ENCODE results near the gene PIK3IP1.

PIK3IP1 gene

GRCh38 chr22:31275018-31275417 is 17.3 kb downstream of the PIK3IP1 start:
- no peak for DNase-seq
- no peak for TF ChIP-seq CTCF (IDR thresholded peaks at IDR 0.05; ENCODE audit: low read depth, low read length)
- no peak overlapping the region for H3K4me3 ChIP-seq (ENCODE audit: low read depth, low read length)
- no peaks in the 10 kb centered on the region for H3K9me3 ChIP-seq (ENCODE audit: severe bottlenecking)
- H3K36me3 ChIP-seq, result peaks cover 91% of the 10 kb centered on the region
- no peaks in the 10 kb centered on the region for H3K27me3 ChIP-seq (ENCODE audit: insufficient read depth, low read depth, severe bottlenecking)
- H3K27ac ChIP-seq, result no peak overlapping the region

- H3K4me3 ChIP-seq (ENCODE audit: low read depth, low read length), result no peak overlapping the region
- no peak for DNase-seq
- no peak for TF ChIP-seq CTCF (IDR thresholded peaks at IDR 0.05; ENCODE audit: low read depth, low read length)
- H3K36me3 ChIP-seq, result peaks cover 85% of the 10 kb centered on the region
- H3K27me3 ChIP-seq (ENCODE audit: insufficient read depth, low read depth, severe bottlenecking), result no peaks in the 10 kb centered on the region
- H3K9me3 ChIP-seq (ENCODE audit: severe bottlenecking), result no peaks in the 10 kb centered on the region
- H3K27ac ChIP-seq, result no peak overlapping the region
These were observed 18.3 kb downstream of the PIK3IP1 start for GRCh38 chr22:31274017-31274416.

GRCh38 chr22:31272522-31273446 is 19.5 kb downstream of the PIK3IP1 start:
- DNase-seq, result peak; percentile 67
- Histone ChIP-seq H3K36me3 (peaks cover 85% of the 10 kb centered on the region), H3K4me3 (ENCODE audit: low read depth, low read length) (no peak overlapping the region), H3K9me3 (ENCODE audit: severe bottlenecking) (no peaks in the 10 kb centered on the region), H3K27me3 (ENCODE audit: insufficient read depth, low read depth, severe bottlenecking) (no peaks in the 10 kb centered on the region), H3K27ac (peak overlapping the region; percentile 52)
- TF ChIP-seq CTCF (IDR thresholded peaks at IDR 0.05; ENCODE audit: low read depth, low read length), result peak; percentile 71

- DNase-seq, result no peak
- H3K36me3 ChIP-seq, result peaks cover 89% of the 10 kb centered on the region
- H3K9me3 ChIP-seq (ENCODE audit: severe bottlenecking), result no peaks in the 10 kb centered on the region
- no peaks in the 10 kb centered on the region for H3K27me3 ChIP-seq (ENCODE audit: insufficient read depth, low read depth, severe bottlenecking)
- H3K4me3 ChIP-seq (ENCODE audit: low read depth, low read length), result no peak overlapping the region
- TF ChIP-seq CTCF (IDR thresholded peaks at IDR 0.05; ENCODE audit: low read depth, low read length), result no peak
- H3K27ac ChIP-seq, result no peak overlapping the region
These were observed 20.8 kb downstream of the PIK3IP1 start for GRCh38 chr22:31271485-31271884.

- no peaks in the 10 kb centered on the region for H3K27me3 ChIP-seq (ENCODE audit: insufficient read depth, low read depth, severe bottlenecking)
- H3K9me3 ChIP-seq (ENCODE audit: severe bottlenecking), result no peaks in the 10 kb centered on the region
- peaks cover 92% of the 10 kb centered on the region for H3K36me3 ChIP-seq
- TF ChIP-seq CTCF (IDR thresholded peaks at IDR 0.05; ENCODE audit: low read depth, low read length), result no peak
- DNase-seq, result no peak
- H3K27ac ChIP-seq, result no peak overlapping the region
- no peak overlapping the region for H3K4me3 ChIP-seq (ENCODE audit: low read depth, low read length)
These were observed 21.3 kb downstream of the PIK3IP1 start for GRCh38 chr22:31271026-31271425.

Measured in WERI-Rb-1 (cell line).